ENCODE data around the gene PDIA3.

GRCh38 chr15:43799209-43799944 lies 53.1 kb downstream of the PDIA3 start:
- no peak for TF ChIP-seq CTCF (conservative IDR thresholded peaks at IDR 0.05 in 1 of 2, IDR thresholded peaks at IDR 0.05 in 1 of 2; ENCODE audit: low read depth in 1 of 2, low read length in 2 of 2)
- no peak for TF ChIP-seq EZH2 (IDR thresholded peaks at IDR 0.05; ENCODE audit: low read length, missing control alignments)

Data from fibroblast of lung (primary cell).